IPS-NIHi11 (cell line): ENCODE data around the gene TEX35.
"Not testable (repeated sequence)": the region's sequence is repeated elsewhere in the genome, so short reads cannot be mapped to it uniquely, and the experiment has no call there.

Experiments
- DNase-seq: peaks from one replicate; pipeline ENCODE4 v3.0.0; 2012; ENCODE audit warnings: mixed read lengths, low spot score

The TEX35 gene

GRCh38 chr1:178494569-178494971 lies 18.3 kb upstream of the TEX35 start:
- no peak for DNase-seq

- DNase-seq: no peak
Measured at GRCh38 chr1:178495158-178495557, 17.8 kb upstream of the TEX35 start.

DNA sequence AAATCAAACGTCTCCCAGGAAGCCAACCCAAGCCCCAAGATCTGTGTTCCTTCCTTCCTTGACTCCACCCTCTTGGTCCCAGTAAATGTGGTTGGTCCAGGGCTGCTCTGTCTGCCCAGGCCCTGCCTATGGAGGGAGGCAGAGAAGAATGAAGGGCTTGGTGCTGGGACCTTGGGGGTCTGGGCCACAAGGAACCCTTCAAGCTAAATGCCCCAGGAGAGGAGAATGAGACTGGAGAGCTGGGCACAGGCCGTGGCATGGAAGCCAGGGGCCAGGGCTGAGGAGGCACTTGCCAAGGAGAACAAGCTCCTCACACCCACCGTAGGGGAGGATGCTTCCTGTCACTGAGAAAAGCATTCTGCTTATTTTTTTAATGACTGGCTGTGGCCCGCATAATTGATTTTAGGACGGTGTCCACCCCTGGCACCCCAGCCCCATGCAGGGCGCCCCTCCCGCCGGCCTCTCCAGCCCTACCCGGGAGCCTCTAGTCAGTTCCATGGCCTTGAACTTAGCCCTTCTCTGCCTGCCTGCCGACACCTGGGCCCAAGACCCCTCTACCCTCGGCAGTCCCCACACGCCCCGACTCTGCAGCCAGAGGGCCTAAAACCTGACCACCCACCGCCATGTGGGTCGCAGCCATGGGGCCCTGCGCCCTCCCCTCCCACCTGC lies 17.0 kb upstream of the TEX35 start:
- DNase-seq: no peak

- DNase-seq: no peak
Measured at GRCh38 chr1:178496410-178497135, 16.3 kb upstream of the TEX35 start, which contains the start of gene CLEC20A. CLEC20A (minus strand) TSS chr1:178496964; CDS start chr1:178496939, 25 bp downstream.

DNA sequence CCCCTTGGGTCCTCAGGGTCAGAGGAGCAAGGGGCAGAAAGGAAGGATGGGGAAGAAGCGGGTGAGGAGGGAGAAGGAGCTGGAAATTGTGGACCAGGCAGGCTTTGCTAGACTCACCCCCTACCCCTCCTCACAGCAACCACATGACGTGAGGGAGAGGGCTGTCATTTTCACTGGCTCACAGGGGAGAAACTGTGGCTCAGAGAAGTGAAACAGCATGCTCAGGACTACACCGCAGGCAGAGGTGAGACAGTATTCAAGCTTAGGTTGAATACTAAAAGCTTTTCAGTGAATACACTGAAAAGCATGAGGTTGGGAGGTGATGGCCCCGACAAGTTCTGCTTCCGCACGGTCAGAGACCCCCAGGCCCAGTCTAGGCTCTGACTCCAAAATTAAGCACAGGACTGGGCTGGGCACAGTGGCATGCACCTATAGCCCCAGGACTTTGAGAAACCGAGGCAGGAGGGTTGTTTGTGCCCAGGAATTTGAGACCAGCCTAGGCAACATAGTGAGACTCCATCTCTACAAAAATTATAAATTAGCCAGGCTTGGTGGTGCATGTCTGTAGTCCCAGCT lies 14.9 kb upstream of the TEX35 start:
- DNase-seq: no peak

DNA sequence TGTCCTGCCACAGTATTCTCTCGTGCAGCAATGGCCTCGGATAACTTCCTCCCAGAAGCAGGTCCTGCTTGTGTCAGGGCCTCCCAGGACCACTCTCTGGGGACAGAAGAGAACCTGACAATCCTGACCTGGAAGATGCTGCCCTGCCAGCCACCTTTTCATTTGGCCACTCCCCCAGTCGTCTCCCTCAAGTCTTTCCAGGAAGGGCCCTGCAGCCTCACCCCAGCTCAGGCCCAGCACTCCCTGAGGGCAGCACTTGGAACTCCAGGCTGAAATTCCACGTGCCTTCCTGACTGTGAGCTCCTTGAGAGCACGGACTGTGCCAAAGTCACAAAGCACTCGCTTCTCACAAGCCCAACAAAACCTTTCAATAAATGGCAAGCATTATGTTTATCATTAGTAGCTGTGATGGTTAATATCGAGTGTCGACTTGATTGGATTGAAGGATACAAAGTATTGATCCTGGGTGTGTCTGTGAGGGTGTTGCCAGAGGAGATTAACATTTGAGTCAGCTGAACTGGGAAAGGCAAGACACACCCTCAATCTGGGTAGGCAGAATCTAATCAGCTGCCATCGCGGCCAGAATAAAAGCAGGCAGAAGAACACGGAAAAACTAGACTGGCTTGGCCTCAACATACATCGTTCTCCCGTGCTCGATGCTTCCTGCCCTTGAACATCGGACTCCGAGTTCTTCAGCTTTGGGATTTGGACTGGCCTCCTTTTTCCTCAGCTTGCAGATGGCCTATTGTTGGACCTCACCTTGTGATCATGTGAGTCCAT lies 13.8 kb upstream of the TEX35 start:
- DNase-seq: no peak

GRCh38 chr1:178500091-178500770 lies 12.7 kb upstream of the TEX35 start:
- no peak for DNase-seq

GRCh38 chr1:178500936-178501554 lies 11.9 kb upstream of the TEX35 start:
- no peak for DNase-seq

- peak; percentile 89 for DNase-seq
Measured at GRCh38 chr1:178501705-178502329, 11.1 kb upstream of the TEX35 start.

DNA sequence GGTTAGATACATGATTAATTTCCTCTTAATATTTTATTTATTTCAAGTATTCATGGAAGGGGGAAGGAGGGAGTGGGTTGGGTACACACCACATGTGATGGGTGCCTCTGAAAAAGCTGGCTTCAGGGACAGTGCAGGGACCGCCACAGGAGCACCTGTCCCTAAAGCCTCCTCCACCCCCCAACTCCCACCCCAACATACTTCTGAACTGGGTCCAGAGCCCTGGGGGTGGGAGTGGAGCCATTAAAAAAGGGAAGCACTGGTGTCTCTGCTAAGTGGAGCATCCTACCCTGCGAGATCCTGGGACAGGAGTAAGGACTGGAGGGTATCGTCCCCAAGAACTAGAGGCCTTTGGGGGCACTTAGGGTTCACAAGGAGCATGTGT lies 10.6 kb upstream of the TEX35 start:
- no peak for DNase-seq

GRCh38 chr1:178502856-178503255 lies 10.1 kb upstream of the TEX35 start:
- no peak for DNase-seq

DNA sequence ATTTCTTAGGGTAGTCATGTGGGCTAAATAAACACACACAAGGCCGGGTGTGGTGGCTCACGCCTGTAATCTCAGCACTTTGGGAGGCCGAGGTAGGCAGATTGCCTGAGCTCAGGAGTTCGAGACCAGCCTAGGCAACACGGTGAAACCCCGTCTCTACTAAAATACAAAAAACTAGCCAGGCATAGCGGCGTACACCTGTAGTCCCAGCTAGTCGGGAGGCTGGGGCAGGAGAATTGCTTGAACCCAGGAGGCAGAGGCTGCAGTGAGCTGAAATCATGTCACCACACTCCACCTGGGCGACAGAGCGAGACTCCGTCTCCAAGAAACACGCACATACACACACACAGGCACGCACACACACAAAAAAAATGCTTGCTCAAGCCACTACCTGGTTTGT lies 9.6 kb upstream of the TEX35 start:
- DNase-seq: not testable (repeated sequence)

DNA sequence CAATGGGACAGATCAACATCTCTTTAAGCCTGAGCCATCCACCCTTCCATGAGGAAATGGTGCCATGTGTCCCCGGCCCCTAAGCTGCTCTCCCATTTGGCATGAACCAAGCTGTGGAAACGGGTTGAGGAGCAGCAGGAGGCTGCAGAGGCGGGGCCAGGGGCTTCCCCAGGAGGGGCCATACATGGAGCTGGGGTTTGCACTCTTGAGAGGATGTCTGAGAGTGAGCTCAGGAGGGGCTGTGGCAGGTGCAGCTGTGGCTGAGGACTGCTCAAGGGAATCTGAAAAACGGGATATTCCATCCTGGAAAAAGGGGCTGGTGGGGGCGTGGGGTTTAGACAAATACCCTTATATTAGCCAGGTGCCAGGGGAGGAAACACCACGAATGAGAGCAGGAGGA lies 9.1 kb upstream of the TEX35 start:
- DNase-seq: no peak

- DNase-seq: no peak
Measured at GRCh38 chr1:178504286-178504685, 8.6 kb upstream of the TEX35 start.

- no peak for DNase-seq
Measured at GRCh38 chr1:178506177-178506576, 6.7 kb upstream of the TEX35 start.

- DNase-seq: no peak
Measured at GRCh38 chr1:178506669-178507068, 6.2 kb upstream of the TEX35 start.

- no peak for DNase-seq
Measured at GRCh38 chr1:178509414-178510007, 3.4 kb upstream of the TEX35 start.

DNA sequence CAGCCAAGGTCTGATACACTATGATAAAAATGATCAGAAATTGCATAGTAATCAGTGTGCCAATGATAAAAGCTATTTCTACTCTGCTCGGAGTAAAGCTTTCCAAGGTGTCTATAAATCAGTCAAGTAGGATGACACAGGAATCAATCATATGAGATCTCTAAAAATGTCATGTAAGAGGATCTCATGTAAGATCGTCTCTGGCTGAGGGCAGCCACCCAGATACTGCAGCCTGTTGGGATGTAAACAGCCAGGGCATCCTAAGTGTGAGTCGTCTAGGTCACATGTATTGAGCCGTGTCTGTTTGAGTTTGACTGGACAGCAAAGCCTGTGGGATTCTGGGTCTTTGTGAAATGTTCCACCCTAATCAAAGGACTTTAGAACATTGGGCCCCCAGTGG lies 2.8 kb upstream of the TEX35 start:
- no peak for DNase-seq

- DNase-seq: no peak
Measured at GRCh38 chr1:178513278-178513983, 522 bp downstream of the TEX35 start.

DNA sequence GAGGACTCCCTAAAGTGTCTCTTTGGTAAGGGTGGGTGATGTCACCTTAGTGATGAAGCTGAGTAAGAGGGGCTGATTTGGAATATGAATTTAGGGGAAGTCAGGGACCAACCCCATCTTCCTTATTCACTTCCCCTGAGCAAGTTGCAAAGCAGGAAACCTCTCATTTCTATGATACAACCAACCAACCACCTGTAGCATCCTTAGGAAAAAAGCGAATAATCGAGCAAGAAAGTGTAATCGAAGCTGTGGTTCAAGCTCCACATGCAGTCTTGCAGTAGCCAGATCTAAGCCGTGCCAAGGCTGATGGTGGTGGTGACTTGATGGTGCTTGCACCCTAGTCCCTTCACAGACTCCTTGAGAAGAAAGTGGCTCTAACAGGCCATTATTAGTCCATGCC lies 3.2 kb downstream of the TEX35 start:
- no peak for DNase-seq
